GM19025 (cell line): Measurements from ENCODE around the gene XPO1.

ENCODE experiments used
- ATAC-seq: cut with Tn5 transposase; IDR thresholded peaks from one replicate; pipeline ENCODE4 v1.9.1; 2021; ENCODE audit warnings: mild to moderate bottlenecking, low read depth, moderate library complexity; ENCODE audit not compliant: unreplicated experiment

Gene XPO1

GRCh38 chr2:61435291-61435690 is 102.9 kb downstream of the XPO1 start:
- ATAC-seq: no peak

GRCh38 chr2:61434314-61434713 is 103.8 kb downstream of the XPO1 start:
- ATAC-seq: no peak

- ATAC-seq: no peak
Observed at GRCh38 chr2:61433606-61434005, 104.5 kb downstream of the XPO1 start.

GRCh38 chr2:61432990-61433389 is 105.2 kb downstream of the XPO1 start:
- ATAC-seq: no peak

GRCh38 chr2:61431345-61431744 is 106.8 kb downstream of the XPO1 start:
- no peak for ATAC-seq
